CD4-positive, alpha-beta T cell (primary cell): ENCODE data around the gene CEP68. TPM values are rescaled to one million over a fixed set of nuclear protein-coding genes. Genes with fewer than 3 reads are reported as not detected.
A peak's percentile ranks its signal among the peaks of the same experiment; 100 is the strongest.

Experiments used
- ATAC-seq: fragments of 200-7000 bp; cut with Tn5 transposase; one replicate; pipeline ENCODE4 v1.10.0; 2022; ENCODE audit warnings: mild to moderate bottlenecking; ENCODE audit not compliant: poor library complexity
- CTCF ChIA-PET: fragments of 350-600 bp; sonication (Branson Sonifier 250); formaldehyde crosslinking; loops from one replicate; lab custom pipeline; 2021; ENCODE audit warnings: antibody characterized with exemption, inconsistent platforms; lab: Charles Lee
- POLR2A ChIA-PET: fragments of 350-600 bp; sonication (Branson Sonifier 250); formaldehyde crosslinking; loops from one replicate; lab custom pipeline; 2021; ENCODE audit warnings: antibody characterized with exemption, inconsistent platforms; lab: Charles Lee
- DNase-seq, 14 experiments: peaks; one replicate each; pipeline ENCODE4 v3.0.0-alpha.2; 2013 to 2020; ENCODE audit warnings: mixed read lengths in 2 of 14
- H3K27ac ChIP-seq, 2 donors: one replicate each; pipeline versions ENCODE4 v1.5.1 to v1.7.0; 2013; ENCODE audit warnings: low read length in 2 of 2, low read depth in 1 of 2, mild to moderate bottlenecking in 1 of 2
- H3K27me3 ChIP-seq, 2 experiments: 1 replicate in 1 of 2; 2 replicates in 1 of 2; pipeline versions ENCODE4 v1.6.1 to v1.7.0; 2013; ENCODE audit warnings: low read length in 2 of 2, control low read depth in 1 of 2, mild to moderate bottlenecking in 1 of 2, moderate library complexity in 1 of 2; ENCODE audit not compliant: insufficient read depth in 2 of 2, control insufficient read depth in 1 of 2
- H3K36me3 ChIP-seq: one replicate; pipeline ENCODE4 v1.6.1; 2013; ENCODE audit warnings: low read length, control low read depth; ENCODE audit not compliant: insufficient read depth
- H3K4me1 ChIP-seq: one replicate; pipeline ENCODE4 v1.6.1; 2013; ENCODE audit warnings: low read length, control low read depth; ENCODE audit not compliant: insufficient read depth
- H3K4me3 ChIP-seq: one replicate; pipeline ENCODE4 v1.5.1; 2013; ENCODE audit warnings: mild to moderate bottlenecking, low read length, moderate library complexity
- H3K9me3 ChIP-seq, 2 experiments: 1 replicate in 1 of 2; 2 replicates in 1 of 2; pipeline versions ENCODE4 v1.6.1 to v1.7.0; 2013; ENCODE audit warnings: low read length in 2 of 2, mild to moderate bottlenecking in 2 of 2, control low read depth in 1 of 2, moderate library complexity in 1 of 2; ENCODE audit not compliant: control insufficient read depth in 1 of 2, insufficient read depth in 1 of 2
- H3K27ac Mint-ChIP-seq: one replicate; pipeline ENCODE4 v1.8.0; 2020; ENCODE audit warnings: mixed read lengths
- H3K27me3 Mint-ChIP-seq: one replicate; pipeline ENCODE4 v1.8.0; 2021; ENCODE audit warnings: mixed read lengths
- H3K36me3 Mint-ChIP-seq: one replicate; pipeline ENCODE4 v1.8.0; 2021; ENCODE audit warnings: low read depth, mixed read lengths
- H3K4me1 Mint-ChIP-seq: one replicate; pipeline ENCODE4 v1.8.0; 2021; ENCODE audit warnings: low read depth, mixed read lengths
- H3K4me3 Mint-ChIP-seq: one replicate; pipeline ENCODE4 v1.8.0; 2020; ENCODE audit warnings: mild to moderate bottlenecking, mixed read lengths
- H3K9me3 Mint-ChIP-seq: one replicate; pipeline ENCODE4 v1.8.0; 2020; ENCODE audit warnings: mixed read lengths
- CTCF ChIP-seq: fragments of 200-600 bp; IDR thresholded peaks from one replicate; pipeline ENCODE4 v1.8.0; 2022; ENCODE audit warnings: antibody characterized with exemption, mild to moderate bottlenecking
- intact Hi-C, 2 experiments: fragments of 100-400 bp; cut with DNase I in 1 of 2; cut with micrococcal nuclease in 1 of 2; formaldehyde crosslinking; loops; one replicate each; pipeline versions ENCODE4 v1.15.1 to v1.9.0; 2023 to 2025; cut with DNase I, micrococcal nuclease
- total RNA-seq, 174 experiments: library from RNA in 2 of 174; stranded (reverse) in 2 of 174; gene quantifications; one replicate each; pipeline ENCODE4 v1.2.3 and lab custom pipeline; 2021 to 2026

The CEP68 gene
- total RNA-seq, 2 experiments from 2014 or later: 19.4 to 20.1 TPM

- ATAC-seq: peak; percentile 100
- Histone ChIP-seq H3K27ac (no peak overlapping the region), H3K36me3 (peaks cover 4% of the 10 kb centered on the region), H3K27me3 (no peaks in the 10 kb centered on the region), H3K4me3 (no peak overlapping the region), H3K4me1 (peaks cover 5% of the 10 kb centered on the region), H3K9me3 (peaks cover 5 to 6% of the 10 kb centered on the region in 2 experiments)
- Mint-ChIP-seq H3K27me3 (no peaks in the 10 kb centered on the region), H3K9me3 (peaks cover 3% of the 10 kb centered on the region), H3K4me3 (peak overlapping the region; percentile 34), H3K4me1 (peaks cover 13% of the 10 kb centered on the region), H3K36me3 (peaks cover 34% of the 10 kb centered on the region), H3K27ac (no peak overlapping the region)
- peak; percentile 95 for TF ChIP-seq CTCF
- ChIA-PET POLR2A (no interaction called here), CTCF (interaction anchor here (5.1 kb wide), 1 partner anchor 123 kb away, joined by 28 read pairs; no protein-coding TSS in a partner anchor)
- DNase-seq: peak; percentile 60 to 88 (median 69)
- intact Hi-C loops: loop anchor here (1.0 to 2.0 kb wide), 2 partner anchors 62 to 123 kb away; no protein-coding TSS in a partner anchor
Measured at GRCh38 chr2:65040400-65041261, 15.6 kb upstream of the CEP68 start.

- no peak overlapping the region for H3K27ac Mint-ChIP-seq
- TF ChIP-seq CTCF: no peak
- H3K36me3 Mint-ChIP-seq: peaks cover 48% of the 10 kb centered on the region
- Histone ChIP-seq H3K9me3 (peaks cover 5 to 6% of the 10 kb centered on the region in 2 experiments), H3K4me3 (no peak overlapping the region), H3K4me1 (peaks cover 5% of the 10 kb centered on the region), H3K36me3 (peaks cover 6% of the 10 kb centered on the region), H3K27me3 (no peaks in the 10 kb centered on the region), H3K27ac (no peak overlapping the region)
- ATAC-seq: no peak
- H3K9me3 Mint-ChIP-seq: peaks cover 3% of the 10 kb centered on the region
- H3K4me1 Mint-ChIP-seq: peaks cover 13% of the 10 kb centered on the region
- no peak overlapping the region for H3K4me3 Mint-ChIP-seq
- CTCF ChIA-PET: interaction anchor here (1.3 to 5.1 kb wide), 2 partner anchors 64 to 126 kb away, joined by 4 to 28 read pairs; no protein-coding TSS in a partner anchor
- intact Hi-C loops: no loop called here
- POLR2A ChIA-PET: interaction anchor here (0.6 to 1.8 kb wide), 3 partner anchors 13 to 501 kb away, joined by 3 to 14 read pairs (median 4); partner anchors contain the start of gene CEP68
- no peak for DNase-seq
- no peaks in the 10 kb centered on the region for H3K27me3 Mint-ChIP-seq
Measured at GRCh38 chr2:65043001-65043400, 13.2 kb upstream of the CEP68 start.

GRCh38 chr2:65044097-65044735, 12.0 kb upstream of the CEP68 start:
- peaks cover 5 to 6% of the 10 kb centered on the region in 2 experiments for H3K9me3 ChIP-seq

More at GRCh38 chr2:65044097-65044735, 12.0 kb upstream of the CEP68 start:
- peaks cover 52% of the 10 kb centered on the region for H3K36me3 Mint-ChIP-seq
- peaks cover 6% of the 10 kb centered on the region for H3K36me3 ChIP-seq
- H3K27ac ChIP-seq: no peak overlapping the region
- no peak overlapping the region for H3K4me3 Mint-ChIP-seq
- H3K9me3 Mint-ChIP-seq: peaks cover 3% of the 10 kb centered on the region
- ChIA-PET POLR2A (no interaction called here), CTCF (interaction anchor here (1.0 to 5.1 kb wide), 2 partner anchors 11 to 127 kb away, joined by 3 to 28 read pairs; no protein-coding TSS in a partner anchor)
- no peaks in the 10 kb centered on the region for H3K27me3 ChIP-seq
- peaks cover 13% of the 10 kb centered on the region for H3K4me1 Mint-ChIP-seq
- peaks cover 5% of the 10 kb centered on the region for H3K4me1 ChIP-seq
- no peak for DNase-seq
- TF ChIP-seq CTCF: no peak
- H3K27ac Mint-ChIP-seq: no peak overlapping the region
- H3K4me3 ChIP-seq: no peak overlapping the region
- ATAC-seq: no peak
- no peaks in the 10 kb centered on the region for H3K27me3 Mint-ChIP-seq
- intact Hi-C loops: no loop called here
